ENCODE measurements around the gene FBXO31. TPM values are rescaled to one million over a fixed set of nuclear protein-coding genes. Genes with fewer than 3 reads are reported as not detected.

FBXO31 gene
- total and polyA plus RNA-seq, 2 of the 8 experiments (the other 6 are each of a cell fraction or from before 2014, with no cell fraction given), result 8.3 to 21.6 TPM

GRCh38 chr16:87387942-87388817 is 4.6 kb upstream of the FBXO31 start (continued):
- TF ChIP-seq CHD7 (IDR thresholded peaks at IDR 0.05; ENCODE audit: insufficient replicate concordance, low read length) (no peak), EZH2 (IDR thresholded peaks at IDR 0.05; ENCODE audit: low read depth, low read length, severe bottlenecking) (no peak), CTBP2 (IDR thresholded peaks at IDR 0.05; ENCODE audit: borderline replicate concordance, insufficient read depth, insufficient read length, low read length) (no peak), ZNF274 (IDR thresholded peaks at IDR 0.05; ENCODE audit: borderline replicate concordance, extremely low read depth, low read length) (no peak), RAD21 (IDR thresholded peaks at IDR 0.05 in 1 of 2, conservative IDR thresholded peaks at IDR 0.05 in 1 of 2; ENCODE audit: low read depth in 2 of 2, low read length in 2 of 2) (no peak), ATF3 (IDR thresholded peaks at IDR 0.05; ENCODE audit: insufficient read depth, low read depth, low read length) (no peak), SP2 (IDR thresholded peaks at IDR 0.05; ENCODE audit: low read length) (peak; percentile 69), POLR2A (IDR thresholded peaks at IDR 0.05; ENCODE audit: control extremely low read depth in 1 of 2, low read depth in 2 of 2, low read length in 2 of 2) (peak in 1 of 2 experiments; percentile 53; a peak in 2 of 3 replicates)

Measured in H1 (cell line).